HepG2 (cell line): ENCODE results near the gene SGMS1. TPM values are rescaled to one million over a fixed set of nuclear protein-coding genes. Genes with fewer than 3 reads are reported as not detected.

Experiments used
- ATF1 ChIP-seq: IDR thresholded peaks from 2 replicates; pipeline ENCODE4 v1.6.1; 2016; ENCODE audit warnings: mild to moderate bottlenecking, control low read depth
- ATF2 ChIP-seq: sonication (generic); formaldehyde crosslinking; IDR thresholded peaks from 2 replicates; pipeline ENCODE4 v1.4.0; 2020; ENCODE audit warnings: missing genetic modification reagents
- ATF4 ChIP-seq, 2 experiments: fragments of 450-650 bp in 1 of 2; sonication (generic) in 1 of 2; formaldehyde crosslinking; IDR thresholded peaks; 2 replicates each; pipeline versions ENCODE4 v1.5.0 to v1.8.0; 2020 to 2022; ENCODE audit warnings: mild to moderate bottlenecking in 1 of 2, missing genetic modification reagents in 1 of 2
- BHLHE40 ChIP-seq: IDR thresholded peaks from 2 replicates; pipeline ENCODE4 v1.6.1; 2011; ENCODE audit warnings: low read length, improper control_type of control experiment
- FOXA1 ChIP-seq, 2 experiments: fragments of 450-650 bp in 1 of 2; sonication (generic) in 1 of 2; formaldehyde crosslinking in 1 of 2; IDR thresholded peaks; 2 replicates each; pipeline versions ENCODE4 v1.4.0 to v1.6.1; 2016 to 2020; ENCODE audit warnings: missing genetic modification reagents in 1 of 2
- FOXJ3 ChIP-seq: sonication (generic); formaldehyde crosslinking; IDR thresholded peaks from 2 replicates; pipeline ENCODE4 v1.4.0; 2020; ENCODE audit warnings: missing genetic modification reagents, mild to moderate bottlenecking, borderline replicate concordance
- GFI1 ChIP-seq: sonication (generic); formaldehyde crosslinking; IDR thresholded peaks from 2 replicates; pipeline ENCODE4 v1.5.0; 2020; ENCODE audit warnings: missing genetic modification reagents, mild to moderate bottlenecking, borderline replicate concordance
- KAT8 ChIP-seq: IDR thresholded peaks from 2 replicates; pipeline ENCODE4 v1.6.1; 2016; ENCODE audit warnings: missing genetic modification reagents, missing compliant biosample characterization
- NAIF1 ChIP-seq: sonication (generic); formaldehyde crosslinking; IDR thresholded peaks from 2 replicates; pipeline ENCODE4 v1.5.0; 2020; ENCODE audit warnings: mild to moderate bottlenecking, missing genetic modification reagents, borderline replicate concordance
- NBN ChIP-seq: fragments of 450-650 bp; conservative IDR thresholded peaks from 2 replicates; pipeline ENCODE4 v1.6.1; 2017
- NONO ChIP-seq, 2 experiments: fragments of 450-650 bp in 1 of 2; sonication (generic) in 1 of 2; formaldehyde crosslinking in 1 of 2; IDR thresholded peaks in 1 of 2; conservative IDR thresholded peaks in 1 of 2; 2 replicates each; pipeline versions ENCODE4 v1.6.1 to v1.8.0; 2017 to 2022; ENCODE audit warnings: mild to moderate bottlenecking in 1 of 2, missing genetic modification reagents in 1 of 2, moderate library complexity in 1 of 2
- NR2F1 ChIP-seq, 2 experiments: fragments of 450-650 bp in 1 of 2; formaldehyde crosslinking in 1 of 2; IDR thresholded peaks; 2 replicates each; pipeline versions ENCODE4 v1.5.0 to v1.6.1; 2016 to 2020; ENCODE audit warnings: mild to moderate bottlenecking in 1 of 2, missing compliant biosample characterization in 1 of 2, missing genetic modification reagents in 1 of 2, moderate library complexity in 1 of 2
- ONECUT2 ChIP-seq: sonication (generic); formaldehyde crosslinking; IDR thresholded peaks from 2 replicates; pipeline ENCODE4 v1.4.0; 2020; ENCODE audit warnings: missing genetic modification reagents
- PITX1 ChIP-seq: sonication (generic); formaldehyde crosslinking; IDR thresholded peaks from 2 replicates; pipeline ENCODE4 v1.5.1; 2020; ENCODE audit warnings: mild to moderate bottlenecking, missing genetic modification reagents
- POGK ChIP-seq: sonication (generic); formaldehyde crosslinking; conservative IDR thresholded peaks from 2 replicates; pipeline ENCODE4 v1.8.0; 2022; ENCODE audit warnings: mild to moderate bottlenecking, moderate library complexity, missing genetic modification reagents
- SOX13 ChIP-seq, 3 experiments: fragments of 450-650 bp in 1 of 3; sonication (generic) in 1 of 3; formaldehyde crosslinking in 1 of 3; IDR thresholded peaks in 2 of 3; conservative IDR thresholded peaks in 1 of 3; 2 replicates each; pipeline versions ENCODE4 v1.5.0 to v1.6.1; 2016 to 2020; ENCODE audit warnings: antibody characterized with exemption in 1 of 3, mild to moderate bottlenecking in 1 of 3, missing compliant biosample characterization in 1 of 3, missing genetic modification reagents in 1 of 3, moderate library complexity in 1 of 3
- SOX6 ChIP-seq, 2 experiments: fragments of 450-650 bp in 1 of 2; sonication (generic) in 1 of 2; formaldehyde crosslinking in 1 of 2; IDR thresholded peaks; 2 replicates each; pipeline versions ENCODE4 v1.4.0 to v1.6.1; 2017 to 2020; ENCODE audit warnings: antibody characterized with exemption in 1 of 2, mild to moderate bottlenecking in 1 of 2, missing genetic modification reagents in 1 of 2
- SPEN ChIP-seq: sonication (generic); formaldehyde crosslinking; IDR thresholded peaks from 2 replicates; pipeline ENCODE4 v1.5.1; 2020; ENCODE audit warnings: low read depth, mild to moderate bottlenecking, missing genetic modification reagents
- TBX3 ChIP-seq: fragments of 450-650 bp; IDR thresholded peaks from 2 replicates; pipeline ENCODE4 v1.6.1; 2017; ENCODE audit warnings: antibody characterized with exemption, mild to moderate bottlenecking, inconsistent platforms, borderline replicate concordance
- TFE3 ChIP-seq: IDR thresholded peaks from 2 replicates; pipeline ENCODE4 v1.6.1; 2016
- ZBTB7B ChIP-seq: sonication (generic); formaldehyde crosslinking; IDR thresholded peaks from 2 replicates; pipeline ENCODE4 v1.4.0; 2020; ENCODE audit warnings: missing genetic modification reagents
- polyA plus RNA-seq, 8 experiments: library from polyadenylated mRNA; depleted of rRNA in 3 of 8; stranded (reverse) in 7 of 8; unstranded in 1 of 8; fragments of >200 nt; fragmentation: Illumina TruSeq in 4 of 8; extraction: Trizol in 4 of 8; gene quantifications; 2 replicates each; pipeline versions ENCODE4 v1.2.1 to v1.2.3, GENCODE V29; 2011 to 2016; ENCODE audit warnings: low read depth in 4 of 8, missing spikeins in 1 of 8, mixed read lengths in 1 of 8; ENCODE audit not compliant: insufficient read depth in 1 of 8
- total RNA-seq, 5 experiments: library from RNA; depleted of rRNA; stranded (reverse); fragments of >200 nt; fragmentation: Illumina TruSeq; extraction: Trizol; gene quantifications; 2 replicates each; pipeline ENCODE4 v1.2.3, GENCODE V29; 2016; ENCODE audit warnings: low read depth in 1 of 5

Gene SGMS1
- total and polyA plus RNA-seq, 2 of the 13 experiments (the other 11 are each of a cell fraction or from before 2014, with no cell fraction given) = 6.5 to 15.1 TPM

GRCh38 chr10:50566150-50566549 lies 57.6 kb downstream of the SGMS1 start (continued):
- TF ChIP-seq NR2F1 (CRISPR knock-in tag; IDR thresholded peaks at IDR 0.05) (peak; percentile 78 to 95), NBN (no peak), NAIF1 (no peak), ATF1 (CRISPR knock-in tag) (no peak), FOXJ3 (CRISPR knock-in tag) (peak; percentile 79; the same call in 1 of the 2 replicates), FOXA1 (IDR thresholded peaks at IDR 0.05) (0 out of 2 replicates have a peak, but pooled peaks have one; percentile 32), FOXA1 (CRISPR knock-in tag; IDR thresholded peaks at IDR 0.05) (no peak), GFI1 (CRISPR knock-in tag) (peak; percentile 45; the same call in 1 of the 2 replicates), ONECUT2 (CRISPR knock-in tag) (peak; percentile 78), ZBTB7B (CRISPR knock-in tag) (no peak), ATF4 (CRISPR knock-in tag; IDR thresholded peaks at IDR 0.05) (peak in 1 of 2 experiments; percentile 79; a peak in 2 of 4 replicates), KAT8 (CRISPR knock-in tag) (peak; percentile 67), POGK (CRISPR knock-in tag) (no peak), TBX3 (peak; percentile 59; the same call in 1 of the 2 replicates), SOX6 (IDR thresholded peaks at IDR 0.05) (no peak), SOX6 (CRISPR knock-in tag; IDR thresholded peaks at IDR 0.05) (peak; percentile 87), BHLHE40 (0 out of 2 replicates have a peak, but pooled peaks have one; percentile 20), NONO (IDR thresholded peaks at IDR 0.05) (no peak), NONO (CRISPR knock-in tag; conservative IDR thresholded peaks at IDR 0.05) (no peak), SOX13 (IDR thresholded peaks at IDR 0.05) (no peak), SOX13 (CRISPR knock-in tag; conservative IDR thresholded peaks at IDR 0.05 in 1 of 2, IDR thresholded peaks at IDR 0.05 in 1 of 2) (peak in 1 of 2 experiments; percentile 76; a peak in 2 of 4 replicates), ATF2 (CRISPR knock-in tag) (peak; percentile 73; the same call in 1 of the 2 replicates), PITX1 (CRISPR knock-in tag) (no peak), SPEN (CRISPR knock-in tag) (no peak), TFE3 (CRISPR knock-in tag) (0 out of 2 replicates have a peak, but pooled peaks have one; percentile 20)
